ENCODE results near the gene MACROD2.

GRCh38 chr20:14536738-14537137 lies 541.4 kb downstream of the MACROD2 start:
- TF ChIP-seq CTCF (IDR thresholded peaks at IDR 0.05) = no peak
- no peak for TF ChIP-seq POLR2A (IDR thresholded peaks at IDR 0.05)
- no peak for TF ChIP-seq EP300 (IDR thresholded peaks at IDR 0.05)

All from ovary (tissue), 3 donors.